Measurements from ENCODE around the gene MON1B.
"Not testable (repeated sequence)": the region's sequence is repeated elsewhere in the genome, so short reads cannot be mapped to it uniquely, and the experiment has no call there.

MON1B gene

GRCh38 chr16:77242471-77242870, 51.5 kb downstream of the MON1B start:
- DNase-seq (ENCODE audit: low read depth, low spot score), result not testable (repeated sequence)

- no peak for DNase-seq (ENCODE audit: low read depth, low spot score)
Measured at GRCh38 chr16:77246150-77246549, 55.2 kb downstream of the MON1B start.

GRCh38 chr16:77250400-77250799, 59.4 kb downstream of the MON1B start:
- DNase-seq (ENCODE audit: low read depth, low spot score), result no peak
